HCT116 (cell line): ENCODE results near the gene ARHGAP12. TPM values are rescaled to one million over a fixed set of nuclear protein-coding genes. Genes with fewer than 3 reads are reported as not detected.

Experiments
- ATAC-seq: fragments of 200-7000 bp; cut with Tn5 transposase; 2 replicates; pipeline ENCODE4 v1.9.1; 2020; ENCODE audit warnings: mild to moderate bottlenecking, moderate library complexity
- BruUV-seq: library from RNA; stranded (reverse); fragments of 400-500 nt; replicated peaks from 2 replicates; lab custom pipeline; 2021; lab: Mats Ljungman, UMichigan
- CTCF ChIA-PET: fragments of 300-600 bp; sonication (Branson Sonifier 250); formaldehyde crosslinking; loops from one replicate; lab custom pipeline; 2021; ENCODE audit warnings: antibody characterized with exemption; lab: Charles Lee
- POLR2A ChIA-PET: fragments of 300-600, 350-600 bp; sonication (Branson Sonifier 250); formaldehyde crosslinking; loops from one replicate; lab custom pipeline; 2021; ENCODE audit warnings: antibody characterized with exemption; lab: Charles Lee
- RAD21 ChIA-PET, 2 experiments: fragments of 300-600 bp; sonication (Branson Sonifier 250); formaldehyde crosslinking; loops; one replicate each; lab custom pipeline; 2023; ENCODE audit warnings: low total read pairs in 2 of 2; ENCODE audit not compliant: uncharacterized antibody in 2 of 2, unreplicated experiment in 2 of 2, low non-redundant PET in 1 of 2; lab: Charles Lee
- DNase-seq: peaks from one replicate; pipeline ENCODE4 v3.0.0-alpha.2; 2010; ENCODE audit warnings: low read depth, low spot score
- H2AFZ ChIP-seq: fragments of 200-600 bp; shearing (Covaris generic), sonication (generic); 2 replicates; pipeline ENCODE4 v1.6.1; 2017; ENCODE audit warnings: low read depth, mixed run types, mixed read lengths, antibody characterized with exemption, low read length; ENCODE audit not compliant: poor library complexity, severe bottlenecking
- H3K27ac ChIP-seq: 2 replicates; pipeline ENCODE4 v1.5.1; 2012; ENCODE audit warnings: low read depth, low read length
- H3K27me3 ChIP-seq: fragments of 200-600 bp; sonication (generic); 2 replicates; pipeline ENCODE4 v1.6.1; 2016; ENCODE audit warnings: mixed run types, low read length, mixed read lengths; ENCODE audit not compliant: insufficient read depth
- H3K36me3 ChIP-seq, 2 experiments: fragments of 200-500 bp in 1 of 2; fragments of 200-600 bp in 1 of 2; sonication (Bioruptor generic) in 1 of 2; sonication (generic) in 1 of 2; 2 replicates each; pipeline versions ENCODE4 v1.5.1 to v1.6.1; 2014 to 2016; ENCODE audit warnings: low read length in 2 of 2, inconsistent platforms in 1 of 2, mixed read lengths in 1 of 2, mixed run types in 1 of 2; ENCODE audit not compliant: insufficient read depth in 2 of 2, control insufficient read depth in 1 of 2
- H3K4me1 ChIP-seq, 2 experiments: fragments of 200-600 bp in 1 of 2; sonication (generic) in 1 of 2; 2 replicates each; pipeline versions ENCODE4 v1.5.1 to v1.6.1; 2012 to 2017; ENCODE audit warnings: low read length in 2 of 2, inconsistent platforms in 1 of 2, mild to moderate bottlenecking in 1 of 2, mixed read lengths in 1 of 2, mixed run types in 1 of 2, moderate library complexity in 1 of 2; ENCODE audit not compliant: insufficient read depth in 2 of 2, control insufficient read depth in 1 of 2
- H3K4me2 ChIP-seq: fragments of 200-600 bp; sonication (generic); 2 replicates; pipeline ENCODE4 v1.6.1; 2017; ENCODE audit warnings: mixed run types, low read length, mixed read lengths
- H3K4me3 ChIP-seq, 2 experiments: fragments of 200-600 bp in 1 of 2; sonication (generic) in 1 of 2; replicated peaks in 1 of 2; 2 replicates each; pipeline ENCODE4 v1.5.1; 2011 to 2016; ENCODE audit warnings: low read length in 2 of 2, control low read depth in 1 of 2, low read depth in 1 of 2, mild to moderate bottlenecking in 1 of 2, mixed read lengths in 1 of 2, mixed run types in 1 of 2
- H3K79me2 ChIP-seq: fragments of 200-600 bp; sonication (generic); 2 replicates; pipeline ENCODE4 v1.6.1; 2017; ENCODE audit warnings: mild to moderate bottlenecking, mixed run types, low read length, moderate library complexity, mixed read lengths; ENCODE audit not compliant: insufficient read depth
- H3K9ac ChIP-seq: fragments of 200-600 bp; sonication (generic); 2 replicates; pipeline ENCODE4 v1.6.1; 2016; ENCODE audit warnings: low read length, mixed read lengths
- H3K9me2 ChIP-seq: fragments of 200-600 bp; sonication (generic), shearing (Covaris generic); 2 replicates; pipeline ENCODE4 v1.6.1; 2017; ENCODE audit warnings: mixed run types, mild to moderate bottlenecking, moderate library complexity; ENCODE audit not compliant: insufficient read depth
- H3K9me3 ChIP-seq, 2 experiments: fragments of 200-500 bp in 1 of 2; fragments of 200-600 bp in 1 of 2; sonication (Bioruptor generic) in 1 of 2; sonication (generic) in 1 of 2; 2 replicates each; pipeline ENCODE4 v1.6.1; 2014 to 2017; ENCODE audit warnings: low read length in 2 of 2, mixed read lengths in 2 of 2, inconsistent platforms in 1 of 2, low read depth in 1 of 2, mild to moderate bottlenecking in 1 of 2, mixed run types in 1 of 2, moderate library complexity in 1 of 2; ENCODE audit not compliant: control insufficient read depth in 1 of 2, insufficient read depth in 1 of 2
- H4K20me1 ChIP-seq: fragments of 200-600 bp; sonication (generic), shearing (Covaris generic); 2 replicates; pipeline ENCODE4 v1.6.1; 2017; ENCODE audit warnings: mixed run types, mild to moderate bottlenecking, moderate library complexity; ENCODE audit not compliant: insufficient read depth
- CEBPB ChIP-seq: IDR thresholded peaks from 2 replicates; pipeline ENCODE4 v1.6.1; 2012; ENCODE audit warnings: low read depth
- FOSL1 ChIP-seq: IDR thresholded peaks from 2 replicates; pipeline ENCODE4 v1.6.1; 2012; ENCODE audit warnings: low read depth
- JUND ChIP-seq: IDR thresholded peaks from 2 replicates; pipeline ENCODE4 v1.6.1; 2012
- POLR2AphosphoS5 ChIP-seq: IDR thresholded peaks from 2 replicates; pipeline ENCODE4 v1.6.1; 2011; ENCODE audit warnings: mild to moderate bottlenecking, low read depth, low read length, moderate library complexity
- SP1 ChIP-seq: IDR thresholded peaks from 2 replicates; pipeline ENCODE4 v1.6.1; 2012; ENCODE audit warnings: low read depth
- TCF7L2 ChIP-seq: IDR thresholded peaks from 2 replicates; pipeline ENCODE4 v1.7.0; 2011; ENCODE audit warnings: borderline replicate concordance, inconsistent platforms; ENCODE audit not compliant: insufficient read depth, insufficient read length; ENCODE audit errors: extremely low read depth
- ZNF274 ChIP-seq: fragments of 200-500 bp; sonication (Bioruptor generic); IDR thresholded peaks from 2 replicates; pipeline ENCODE4 v1.6.1; 2014; ENCODE audit warnings: mild to moderate bottlenecking, low read depth, low read length, inconsistent platforms
- intact Hi-C: fragments of 100-400 bp; cut with micrococcal nuclease; formaldehyde crosslinking; loops from 2 replicates; pipeline ENCODE4 v1.10.0; 2022
- total RNA-seq: library from RNA; stranded (reverse); gene quantifications from one replicate; pipeline ENCODE4 v1.2.1, GENCODE V29; 2021; ENCODE audit not compliant: unreplicated experiment
- TF ChIP-seq, protein P1 (sequence below): IDR thresholded peaks from 2 replicates; pipeline ENCODE4 v1.6.1; 2012; ENCODE audit warnings: low read depth

Gene ARHGAP12
- total RNA-seq, 1 experiment from 2014 or later = 80.3 TPM

DNA sequence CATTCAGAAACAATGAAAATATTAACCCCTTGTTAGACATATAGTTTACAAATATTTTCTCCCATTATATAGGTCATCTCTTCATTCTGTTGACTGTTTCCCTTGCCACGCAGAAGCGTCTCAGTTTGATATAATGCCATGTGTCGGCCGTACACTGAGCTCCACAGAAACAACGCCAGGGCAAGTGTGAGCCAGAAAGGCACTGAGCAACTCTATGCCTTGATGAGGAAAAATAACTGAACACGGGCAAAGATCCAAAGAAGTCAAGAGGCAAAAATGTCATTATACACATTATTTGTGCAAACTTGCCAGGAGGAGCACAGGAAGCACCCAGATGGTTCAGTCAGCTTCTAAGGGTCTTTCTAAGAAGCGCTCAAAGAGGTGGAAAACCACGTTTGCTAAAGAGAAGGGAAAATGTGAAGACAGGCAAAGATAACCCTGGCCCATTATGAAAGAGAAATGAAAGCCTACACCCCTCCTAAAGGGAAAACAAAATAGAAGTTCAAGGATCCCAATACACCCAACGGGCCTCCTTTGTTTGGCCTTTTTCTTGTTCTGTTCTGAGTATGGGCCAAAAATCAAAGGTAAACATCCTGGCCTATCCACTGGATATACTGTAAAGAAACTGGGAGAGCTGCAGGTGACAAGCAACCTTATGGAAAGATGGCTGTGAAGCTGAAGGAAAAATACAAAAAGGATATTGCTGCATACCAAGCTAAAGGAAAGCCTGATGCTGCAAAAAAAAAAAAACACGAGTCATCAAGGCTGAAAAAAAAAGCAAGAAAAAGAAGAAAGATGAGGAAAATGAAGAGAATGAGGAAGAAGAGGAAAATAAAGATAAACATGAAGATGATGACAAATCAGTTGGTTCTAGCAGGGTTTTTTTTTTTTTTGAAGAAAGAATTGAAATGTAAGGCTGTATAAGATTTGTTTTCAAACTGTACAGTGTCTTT, 15.5 kb downstream of the ARHGAP12 start (continued):
- TF ChIP-seq TCF7L2 (no peak), JUND (no peak)
- TF ChIP-seq, protein P1, sequence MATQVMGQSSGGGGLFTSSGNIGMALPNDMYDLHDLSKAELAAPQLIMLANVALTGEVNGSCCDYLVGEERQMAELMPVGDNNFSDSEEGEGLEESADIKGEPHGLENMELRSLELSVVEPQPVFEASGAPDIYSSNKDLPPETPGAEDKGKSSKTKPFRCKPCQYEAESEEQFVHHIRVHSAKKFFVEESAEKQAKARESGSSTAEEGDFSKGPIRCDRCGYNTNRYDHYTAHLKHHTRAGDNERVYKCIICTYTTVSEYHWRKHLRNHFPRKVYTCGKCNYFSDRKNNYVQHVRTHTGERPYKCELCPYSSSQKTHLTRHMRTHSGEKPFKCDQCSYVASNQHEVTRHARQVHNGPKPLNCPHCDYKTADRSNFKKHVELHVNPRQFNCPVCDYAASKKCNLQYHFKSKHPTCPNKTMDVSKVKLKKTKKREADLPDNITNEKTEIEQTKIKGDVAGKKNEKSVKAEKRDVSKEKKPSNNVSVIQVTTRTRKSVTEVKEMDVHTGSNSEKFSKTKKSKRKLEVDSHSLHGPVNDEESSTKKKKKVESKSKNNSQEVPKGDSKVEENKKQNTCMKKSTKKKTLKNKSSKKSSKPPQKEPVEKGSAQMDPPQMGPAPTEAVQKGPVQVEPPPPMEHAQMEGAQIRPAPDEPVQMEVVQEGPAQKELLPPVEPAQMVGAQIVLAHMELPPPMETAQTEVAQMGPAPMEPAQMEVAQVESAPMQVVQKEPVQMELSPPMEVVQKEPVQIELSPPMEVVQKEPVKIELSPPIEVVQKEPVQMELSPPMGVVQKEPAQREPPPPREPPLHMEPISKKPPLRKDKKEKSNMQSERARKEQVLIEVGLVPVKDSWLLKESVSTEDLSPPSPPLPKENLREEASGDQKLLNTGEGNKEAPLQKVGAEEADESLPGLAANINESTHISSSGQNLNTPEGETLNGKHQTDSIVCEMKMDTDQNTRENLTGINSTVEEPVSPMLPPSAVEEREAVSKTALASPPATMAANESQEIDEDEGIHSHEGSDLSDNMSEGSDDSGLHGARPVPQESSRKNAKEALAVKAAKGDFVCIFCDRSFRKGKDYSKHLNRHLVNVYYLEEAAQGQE = no peak

GRCh38 chr10:31912289-31912688, 16.3 kb downstream of the ARHGAP12 start:
- TF ChIP-seq CEBPB = no peak
- no peak for TF ChIP-seq ZNF274
- no peak for TF ChIP-seq POLR2AphosphoS5
- peak; percentile 44 for TF ChIP-seq SP1
- TF ChIP-seq FOSL1 = peak; percentile 43; the same call in 1 of the 2 replicates
- TF ChIP-seq TCF7L2 = no peak
- TF ChIP-seq, protein P1 = no peak
- peak; percentile 22; the same call in 1 of the 2 replicates for TF ChIP-seq JUND
- TF ChIP-seq, all 23 proteins: peak for 3
- H3K36me3 ChIP-seq = peaks cover 6 to 18% of the 10 kb centered on the region in 2 experiments; a peak in 3 of 4 replicates
- H3K4me1 ChIP-seq = peaks cover 62 to 74% of the 10 kb centered on the region in 2 experiments
- no TSS peak for BruUV-seq
- intact Hi-C loops = no loop called here
- no peaks in the 10 kb centered on the region for H3K9me3 ChIP-seq
- ATAC-seq (peak; percentile 61), DNase-seq (no peak)
- H3K27ac ChIP-seq = peak overlapping the region; percentile 63; the same call in 1 of the 2 replicates
- H3K79me2 ChIP-seq = peaks cover 100% of the 10 kb centered on the region
- no peaks in the 10 kb centered on the region for H3K27me3 ChIP-seq
- H2AFZ ChIP-seq = no peak overlapping the region
- H3K4me3 ChIP-seq = peak overlapping the region in 1 of 2 experiments; percentile 32; a peak in 2 of 4 replicates
- peak overlapping the region; percentile 50 for H3K9ac ChIP-seq
- RAD21 ChIA-PET = no interaction called here
- H3K4me2 ChIP-seq = peak overlapping the region; percentile 70
- peaks cover 8% of the 10 kb centered on the region; the same call in 1 of the 2 replicates for H4K20me1 ChIP-seq
- no peaks in the 10 kb centered on the region for H3K9me2 ChIP-seq
- CTCF ChIA-PET = no interaction called here
- POLR2A ChIA-PET = no interaction called here
